ENCODE measurements around the gene ADRA1B. TPM values are rescaled to one million over a fixed set of nuclear protein-coding genes. Genes with fewer than 3 reads are reported as not detected.
"Not testable (repeated sequence)": the region's sequence is repeated elsewhere in the genome, so short reads cannot be mapped to it uniquely, and the experiment has no call there.

Gene ADRA1B
- total RNA-seq, 1 donor from 2014 or later: 12.0 TPM

- no peak for DNase-seq (ENCODE audit: low spot score)
Measured at GRCh38 chr5:160009591-160009989, 93.3 kb downstream of the ADRA1B start.

GRCh38 chr5:160011471-160011870, 95.2 kb downstream of the ADRA1B start:
- no peak for ATAC-seq
- DNase-seq (ENCODE audit: low spot score): no peak

More at GRCh38 chr5:160009591-160009989, 93.3 kb downstream of the ADRA1B start:
- peak; percentile 10 for ATAC-seq

GRCh38 chr5:160014197-160014596, 97.9 kb downstream of the ADRA1B start:
- DNase-seq (ENCODE audit: low spot score); ATAC-seq: not testable (repeated sequence)

- DNase-seq (ENCODE audit: low spot score) (no peak), ATAC-seq (no peak)
Measured at GRCh38 chr5:160018945-160019625, 102.8 kb downstream of the ADRA1B start.

- ATAC-seq: no peak
- DNase-seq (ENCODE audit: low spot score): no peak
Measured at GRCh38 chr5:160020266-160020770, 104.0 kb downstream of the ADRA1B start.

- no peak for ATAC-seq
- no peak for DNase-seq (ENCODE audit: low spot score)
Measured at GRCh38 chr5:160020964-160021363, 104.7 kb downstream of the ADRA1B start.

- DNase-seq (ENCODE audit: low spot score) (peak; percentile 51), ATAC-seq (peak; percentile 99)
Measured at GRCh38 chr5:160021831-160022446, 105.7 kb downstream of the ADRA1B start.

Other genes starting within 250 kb of the ADRA1B start
- gene TTC1, start 92.7 kb downstream of the ADRA1B start, total RNA-seq: 18.2 TPM
- 10.1 TPM for gene PWWP2A, start 203.0 kb downstream of the ADRA1B start, total RNA-seq